Stimulated activated CD8-positive, alpha-beta memory T cell treated with anti-CD3 and anti-CD28 coated beads, Interleukin-12 subunit alpha, Interleukin-12 subunit beta, amount 100 ng/mL, for 24 hours (primary cell): Measurements from ENCODE around the gene MAGEF1.
"Not testable (repeated sequence)": the region's sequence is repeated elsewhere in the genome, so short reads cannot be mapped to it uniquely, and the experiment has no call there.

Experiments used
- DNase-seq: peaks from one replicate; pipeline ENCODE4 v3.0.0-alpha.2; 2020; ENCODE audit errors: extremely low read depth

MAGEF1 gene

DNA sequence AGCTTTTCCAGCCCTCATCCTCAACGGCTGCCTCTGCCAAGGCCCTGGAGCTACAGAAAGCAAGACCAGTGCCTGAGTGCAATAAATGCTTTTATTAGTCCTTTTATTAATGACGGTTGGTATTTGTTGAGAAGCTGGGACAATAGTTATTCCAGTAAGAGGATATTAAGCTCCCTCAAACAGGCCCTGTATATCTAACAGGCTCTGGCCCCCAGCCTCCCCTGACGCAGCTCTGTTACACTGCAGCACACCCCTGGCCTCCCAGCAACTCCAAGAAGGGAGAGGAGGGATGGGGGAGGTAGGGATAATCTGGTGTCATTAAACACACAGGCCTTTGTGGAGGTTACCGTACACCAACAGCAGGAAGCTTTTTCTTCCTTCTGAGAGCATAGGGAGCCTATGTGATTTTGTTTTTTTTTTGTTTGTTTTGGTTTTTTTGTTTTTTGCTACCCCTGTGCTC is 30.8 kb upstream of the MAGEF1 start:
- no peak for DNase-seq

DNA sequence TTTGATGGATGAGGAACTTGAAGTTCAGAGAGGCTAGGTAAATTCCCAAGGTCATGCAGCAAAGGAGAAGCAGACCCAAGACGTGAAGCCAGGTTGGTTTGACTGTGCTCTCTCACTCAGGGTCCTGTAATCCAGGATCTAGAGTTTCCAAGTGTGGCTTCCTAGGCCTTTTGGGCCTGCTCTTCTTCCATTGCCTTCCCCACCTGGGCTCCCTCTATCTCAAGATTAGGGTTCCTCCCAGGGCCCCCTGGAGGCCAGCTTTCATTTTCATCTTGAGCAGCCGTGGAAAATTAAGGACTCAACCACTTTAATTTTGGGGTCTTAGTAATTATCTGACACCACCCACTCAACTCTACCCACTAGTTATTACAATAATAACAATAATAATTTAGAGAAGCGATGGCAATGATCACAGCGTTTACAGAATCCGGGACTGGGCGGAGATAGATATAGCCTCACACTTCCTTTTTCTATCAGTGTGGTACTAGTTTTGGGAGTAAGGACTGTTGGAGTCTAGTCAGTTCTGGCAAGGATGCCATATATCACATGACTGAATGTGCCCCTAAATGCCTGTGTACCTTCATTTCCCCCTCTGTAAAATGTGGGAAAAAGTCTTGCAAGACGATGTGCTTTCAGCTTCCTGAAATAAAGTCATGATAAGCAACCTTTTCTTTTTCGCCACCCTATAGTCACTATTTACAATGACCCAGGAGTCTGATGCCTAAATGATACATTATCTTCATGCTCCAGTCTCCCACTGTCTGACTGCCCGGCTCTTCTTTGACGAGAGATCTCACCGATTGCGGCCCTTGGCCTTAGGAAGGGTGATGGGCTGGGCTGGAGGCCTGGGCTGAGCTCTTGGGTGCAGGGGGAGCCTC is 30.2 kb upstream of the MAGEF1 start:
- no peak for DNase-seq

GRCh38 chr3:184741259-184741556 is 29.3 kb upstream of the MAGEF1 start:
- no peak for DNase-seq

DNA sequence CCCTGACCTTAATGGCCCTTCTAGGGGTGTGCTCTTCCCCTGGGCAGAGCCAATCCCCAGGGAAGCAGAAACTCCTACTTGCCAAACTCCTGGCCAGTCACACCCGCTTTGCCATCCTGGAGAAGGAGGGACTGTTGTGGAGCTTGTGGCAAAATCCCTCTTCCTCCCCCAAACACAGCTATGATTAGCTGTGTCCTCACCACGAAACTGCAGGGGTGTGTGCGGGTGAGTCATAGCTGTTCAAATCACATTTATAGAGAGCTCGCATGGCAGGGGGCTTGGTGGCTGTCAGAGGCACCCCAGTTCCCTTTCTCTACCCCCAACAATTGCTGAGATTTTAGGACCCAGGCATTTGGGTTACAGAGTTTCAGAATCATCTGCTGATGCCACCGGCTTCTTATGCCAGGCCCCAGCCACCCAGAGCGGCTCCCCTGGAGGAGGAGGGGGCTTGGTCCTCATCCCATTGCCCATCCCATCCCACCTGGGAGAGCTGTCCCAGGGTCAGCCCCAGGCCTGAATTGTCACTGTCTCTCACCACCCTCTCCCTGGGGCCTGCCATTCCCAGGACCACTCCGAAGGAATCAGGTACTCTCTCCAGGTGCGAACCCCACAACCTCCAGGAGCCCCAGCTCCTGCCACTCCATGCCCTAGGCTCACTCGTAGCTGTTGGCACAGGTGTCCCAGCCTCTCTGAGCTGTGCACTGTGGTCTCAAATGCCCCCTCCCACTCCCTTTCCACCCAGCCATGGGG is 28.8 kb upstream of the MAGEF1 start:
- DNase-seq = no peak

GRCh38 chr3:184739594-184740505 is 28.0 kb upstream of the MAGEF1 start:
- DNase-seq = no peak

GRCh38 chr3:184738982-184739381 is 27.1 kb upstream of the MAGEF1 start:
- DNase-seq = no peak

DNA sequence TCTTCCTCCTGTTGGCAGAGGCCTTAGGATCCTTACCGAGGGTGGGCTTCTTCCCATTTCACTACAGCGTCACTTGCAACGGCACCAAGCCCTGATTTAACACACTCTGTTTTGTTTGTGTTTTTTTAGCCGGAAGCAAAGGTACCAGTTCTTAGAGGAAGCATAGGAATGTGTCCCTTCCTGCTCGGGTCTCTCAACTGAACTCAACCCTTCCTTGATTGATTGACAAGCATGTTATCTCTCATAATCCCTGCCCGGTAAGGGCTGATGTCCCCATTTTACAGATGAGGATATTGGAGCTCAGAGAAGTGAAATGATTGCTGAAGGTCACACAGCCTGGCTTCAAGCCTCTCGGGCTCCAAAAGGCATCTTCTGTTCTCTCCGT is 26.6 kb upstream of the MAGEF1 start:
- DNase-seq = no peak

DNA sequence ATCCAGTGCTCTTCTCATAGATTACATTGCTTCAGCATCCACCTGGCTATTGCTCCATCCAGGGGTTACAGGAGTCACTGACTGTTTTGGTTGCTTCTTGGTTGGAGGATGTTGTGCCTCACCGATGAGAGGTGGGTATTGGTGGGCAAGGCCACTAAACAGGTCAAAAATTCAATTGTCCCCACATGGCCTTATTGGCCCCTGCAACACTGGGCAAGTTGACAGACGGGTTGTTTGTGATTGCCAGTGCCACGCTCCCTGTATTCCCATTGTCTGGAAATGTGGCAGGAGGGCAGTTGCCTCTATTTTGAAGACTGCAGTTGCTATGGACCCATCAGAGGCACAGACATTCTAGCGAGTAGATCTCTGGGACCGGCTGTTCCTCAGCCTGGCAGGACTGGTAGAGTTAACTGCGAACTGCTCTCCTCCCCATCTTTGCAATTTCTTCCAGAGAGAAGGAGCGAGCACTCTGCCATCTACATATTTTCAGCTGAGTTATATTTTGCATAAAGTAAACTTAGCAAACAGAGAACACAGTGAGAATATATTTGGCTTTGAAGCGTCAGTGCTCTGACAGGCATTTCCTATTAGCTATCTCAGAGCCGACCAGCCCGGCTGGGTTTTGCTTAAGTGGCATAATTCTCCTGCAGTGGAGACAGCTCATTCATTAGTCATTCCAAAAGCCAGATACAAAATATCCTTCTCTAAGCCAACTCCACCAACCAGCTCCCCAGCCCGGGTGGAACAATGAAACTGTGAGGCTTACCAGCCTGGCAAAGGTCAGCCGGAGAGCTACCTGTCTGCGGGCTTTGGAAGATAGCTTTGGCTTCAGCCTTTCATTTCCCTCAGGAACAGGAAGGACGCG is 26.0 kb upstream of the MAGEF1 start:
- DNase-seq = no peak

DNA sequence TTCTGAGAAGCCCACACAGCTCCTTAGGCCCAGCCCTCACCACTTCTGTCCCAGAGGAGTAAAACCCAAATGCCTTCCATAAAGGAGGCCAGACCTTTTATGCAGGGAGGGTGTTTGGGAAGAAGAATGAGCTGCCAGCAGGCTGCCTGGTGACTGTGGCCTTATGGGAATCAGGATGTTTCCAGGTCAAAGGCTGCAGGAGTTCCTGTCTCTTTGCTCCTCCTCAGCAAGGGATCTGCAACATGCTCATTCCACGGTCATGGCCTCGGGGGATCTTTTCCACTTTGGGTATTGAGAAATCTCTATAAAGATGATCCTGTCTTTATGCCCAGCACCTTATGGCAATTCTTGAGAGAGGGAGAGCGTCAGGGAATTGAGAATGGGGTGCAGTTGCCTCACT is 25.2 kb upstream of the MAGEF1 start:
- no peak for DNase-seq

DNA sequence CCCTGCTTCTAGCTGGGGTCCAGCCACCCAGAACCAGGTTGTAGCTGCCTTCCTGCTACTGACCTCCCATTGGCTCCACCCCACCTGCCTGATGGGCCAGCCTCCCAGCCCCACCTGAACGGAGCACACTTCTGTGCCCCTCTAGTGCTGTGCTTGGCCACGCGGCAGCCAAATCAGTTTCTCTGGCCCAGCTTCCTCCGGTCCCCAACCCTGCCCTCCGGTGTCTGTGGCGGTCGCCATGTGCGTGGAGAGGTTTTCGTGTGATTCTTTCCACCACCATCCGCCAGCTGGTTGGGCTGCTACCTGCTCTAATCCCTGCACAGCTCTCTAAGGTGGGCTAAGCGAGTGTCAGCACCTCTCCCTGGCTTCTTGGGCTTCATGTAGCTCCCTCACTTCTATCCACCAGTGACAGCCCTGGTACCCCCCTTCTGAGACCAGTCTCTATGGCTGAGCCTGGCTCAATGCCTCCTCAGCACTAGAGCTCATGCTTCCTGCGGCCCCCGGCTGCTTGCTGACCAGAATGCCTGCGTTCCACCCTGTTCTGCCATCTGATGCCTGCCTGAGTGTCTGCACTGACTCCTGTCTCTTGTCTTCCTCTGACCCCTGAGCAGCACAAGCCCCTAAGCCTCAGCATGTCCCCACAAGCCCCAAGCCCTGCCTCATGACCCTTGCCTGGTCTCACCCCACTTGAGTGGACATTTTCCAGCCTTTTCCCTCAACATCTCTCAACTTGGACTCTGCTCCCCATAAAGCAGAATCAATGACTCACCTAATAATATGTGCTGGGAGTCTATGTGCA is 23.2 kb upstream of the MAGEF1 start:
- no peak for DNase-seq

GRCh38 chr3:184733971-184734608 is 22.2 kb upstream of the MAGEF1 start:
- DNase-seq = no peak

- DNase-seq = no peak
These were observed 21.3 kb upstream of the MAGEF1 start for GRCh38 chr3:184733181-184733580.

DNA sequence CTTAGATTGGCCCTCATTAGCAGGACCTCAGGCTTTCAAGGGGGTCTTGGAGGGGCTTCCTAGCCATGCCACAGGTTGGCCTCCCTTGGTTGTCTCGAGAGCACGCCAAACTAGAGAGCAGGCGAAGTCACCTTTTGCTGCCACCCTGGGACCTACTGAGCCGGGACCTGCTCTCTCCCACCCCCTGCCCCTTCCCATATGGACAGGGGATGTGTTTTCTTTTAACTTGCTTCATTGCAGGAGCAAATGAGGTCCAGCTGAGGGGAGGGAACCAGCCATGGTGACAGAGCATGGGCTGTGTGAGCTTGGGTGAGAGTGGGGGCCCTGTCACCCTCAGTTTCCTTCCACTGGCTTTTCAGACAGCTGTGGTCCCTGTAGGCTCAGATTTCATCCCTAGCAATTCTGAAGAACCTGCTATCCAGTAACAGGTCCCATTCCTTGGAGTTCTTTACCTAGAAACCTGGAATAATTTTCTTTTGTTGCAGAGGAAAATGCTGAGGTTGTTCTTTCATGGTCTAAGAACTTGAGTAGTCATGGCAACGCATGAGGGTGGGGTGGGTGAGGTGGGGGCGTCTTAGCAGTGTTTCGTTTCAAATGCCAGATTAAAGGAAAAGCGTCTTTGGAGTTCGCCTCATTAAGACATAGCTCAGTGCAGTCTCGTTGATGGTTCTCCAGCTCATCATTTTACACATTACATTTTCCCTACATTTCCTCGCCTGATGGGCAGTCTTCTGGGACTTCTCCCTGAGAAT is 20.1 kb upstream of the MAGEF1 start:
- DNase-seq = no peak

DNA sequence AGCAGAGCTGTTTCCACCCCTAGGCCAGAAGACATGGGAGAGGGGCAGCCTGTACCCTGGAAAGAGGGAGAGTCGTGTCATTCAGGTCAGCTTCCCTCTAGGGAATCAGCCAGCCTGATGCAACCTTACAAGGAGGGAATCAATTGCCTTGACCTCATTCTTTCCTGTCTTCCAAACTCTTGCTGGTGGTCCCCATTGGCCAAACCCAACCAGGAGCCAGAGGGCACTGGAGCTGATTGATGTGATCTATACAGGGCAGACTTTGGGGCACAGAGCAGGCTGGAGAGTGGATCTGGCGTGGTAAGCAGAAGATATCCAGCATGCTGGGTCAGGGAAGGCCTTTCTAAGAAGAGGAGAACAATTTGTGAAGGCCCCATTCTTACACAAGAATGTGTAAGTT is 19.1 kb upstream of the MAGEF1 start:
- no peak for DNase-seq

DNA sequence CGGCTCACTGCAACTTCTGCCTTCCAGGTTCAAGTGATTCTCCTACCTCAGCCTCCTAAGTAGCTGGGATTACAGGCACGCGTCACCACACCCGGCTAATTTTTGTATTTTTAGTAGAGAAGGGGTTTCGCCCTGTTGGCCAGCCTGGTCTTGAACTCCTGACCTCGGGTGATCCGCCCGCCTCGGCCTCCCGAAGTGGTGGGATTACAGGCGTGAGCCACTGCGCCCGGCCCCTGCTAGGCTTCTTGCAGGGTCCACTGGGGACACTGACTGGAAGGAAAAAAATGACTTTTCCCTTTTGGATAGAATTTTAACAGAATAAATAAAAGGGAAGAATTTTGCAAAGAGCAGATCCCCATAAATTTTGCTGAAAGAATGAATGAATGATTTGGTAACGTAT is 17.3 kb upstream of the MAGEF1 start:
- DNase-seq = not testable (repeated sequence)

GRCh38 chr3:184728010-184728527 is 16.2 kb upstream of the MAGEF1 start:
- no peak for DNase-seq

- no peak for DNase-seq
These were observed 15.6 kb upstream of the MAGEF1 start for GRCh38 chr3:184727357-184728009.

- DNase-seq = no peak
These were observed 14.6 kb upstream of the MAGEF1 start for GRCh38 chr3:184726497-184726896.
